ENCODE data around the gene NDEL1. TPM values are rescaled to one million over a fixed set of nuclear protein-coding genes. Genes with fewer than 3 reads are reported as not detected.
A peak's percentile ranks its signal among the peaks of the same experiment; 100 is the strongest.

Gene NDEL1
- total RNA-seq, 1 donor from 2014 or later = 66.5 TPM

DNA sequence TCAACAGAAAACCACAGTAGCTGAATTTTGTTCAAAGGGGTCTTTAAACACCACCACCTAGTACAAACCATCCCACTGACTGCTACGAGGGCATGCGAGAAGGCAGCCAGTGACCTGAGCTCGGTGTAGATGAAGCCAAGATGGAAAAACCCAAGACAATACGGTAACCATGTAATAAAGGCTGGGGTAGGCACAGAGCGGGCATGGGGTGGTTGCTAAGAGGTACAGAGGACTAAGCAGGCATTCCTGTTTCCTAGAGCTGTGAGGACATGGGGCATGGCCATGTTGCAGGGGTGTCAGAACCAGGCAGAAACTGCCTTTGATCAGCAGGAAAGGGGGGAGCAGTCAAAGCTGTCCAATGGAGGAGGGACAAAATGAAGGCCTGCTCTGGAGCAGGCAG lies 52.1 kb downstream of the NDEL1 start:
- no peaks in the 10 kb centered on the region for H3K27me3 ChIP-seq
- no peak overlapping the region for H3K4me3 ChIP-seq
- intact Hi-C loops (cut with DNase I) = no loop called here
- TF ChIP-seq POLR2A (IDR thresholded peaks at IDR 0.05) = no peak
- TF ChIP-seq POLR2AphosphoS5 (IDR thresholded peaks at IDR 0.05; ENCODE audit: insufficient read depth in 1 of 2, low read depth in 1 of 2) = no peak
- TF ChIP-seq CTCF (IDR thresholded peaks at IDR 0.05) = no peak
- DNase-seq (ENCODE audit: extremely low spot score in 2 of 2) = no peak
- no peaks in the 10 kb centered on the region for H3K4me1 ChIP-seq
- H3K9me3 ChIP-seq = no peaks in the 10 kb centered on the region
- peaks cover 0 to 25% of the 10 kb centered on the region in 2 donors for H3K36me3 ChIP-seq
- no peak overlapping the region for H3K27ac ChIP-seq

- H3K9me3 ChIP-seq = no peaks in the 10 kb centered on the region
- no peak for DNase-seq (ENCODE audit: extremely low spot score in 2 of 2)
- no peak for TF ChIP-seq POLR2A (IDR thresholded peaks at IDR 0.05)
- no peak for TF ChIP-seq CTCF (IDR thresholded peaks at IDR 0.05)
- no peak for TF ChIP-seq POLR2AphosphoS5 (IDR thresholded peaks at IDR 0.05; ENCODE audit: insufficient read depth in 1 of 2, low read depth in 1 of 2)
- no peak overlapping the region for H3K27ac ChIP-seq
- H3K4me3 ChIP-seq = no peak overlapping the region
- peaks cover 0 to 24% of the 10 kb centered on the region in 2 donors for H3K36me3 ChIP-seq
- intact Hi-C loops (cut with DNase I) = no loop called here
- H3K4me1 ChIP-seq = no peaks in the 10 kb centered on the region
- H3K27me3 ChIP-seq = no peaks in the 10 kb centered on the region
These were observed 52.8 kb downstream of the NDEL1 start for GRCh38 chr17:8488491-8488890.

GRCh38 chr17:8488901-8489300 lies 53.2 kb downstream of the NDEL1 start:
- no peak for DNase-seq (ENCODE audit: extremely low spot score in 2 of 2)
- TF ChIP-seq POLR2AphosphoS5 (IDR thresholded peaks at IDR 0.05; ENCODE audit: insufficient read depth in 1 of 2, low read depth in 1 of 2) (peak in 1 of 2 donors; percentile 49), POLR2A (IDR thresholded peaks at IDR 0.05) (no peak)
- no peak overlapping the region for H3K4me3 ChIP-seq
- H3K4me1 ChIP-seq = no peaks in the 10 kb centered on the region
- no peaks in the 10 kb centered on the region for H3K27me3 ChIP-seq
- intact Hi-C loops (cut with DNase I) = no loop called here
- peaks cover 0 to 20% of the 10 kb centered on the region in 2 donors for H3K36me3 ChIP-seq
- no peak overlapping the region for H3K27ac ChIP-seq
- H3K9me3 ChIP-seq = no peaks in the 10 kb centered on the region

GRCh38 chr17:8489841-8490240 lies 54.2 kb downstream of the NDEL1 start:
- H3K27me3 ChIP-seq = no peaks in the 10 kb centered on the region
- H3K36me3 ChIP-seq = peaks cover 0 to 16% of the 10 kb centered on the region in 2 donors
- no peak for TF ChIP-seq POLR2A (IDR thresholded peaks at IDR 0.05)
- no peak for TF ChIP-seq POLR2AphosphoS5 (IDR thresholded peaks at IDR 0.05; ENCODE audit: insufficient read depth in 1 of 2, low read depth in 1 of 2)
- TF ChIP-seq CTCF (IDR thresholded peaks at IDR 0.05) = no peak
- intact Hi-C loops (cut with DNase I) = no loop called here
- no peak overlapping the region for H3K27ac ChIP-seq
- H3K9me3 ChIP-seq = no peaks in the 10 kb centered on the region
- DNase-seq (ENCODE audit: extremely low spot score in 2 of 2) = no peak
- H3K4me1 ChIP-seq = no peaks in the 10 kb centered on the region
- H3K4me3 ChIP-seq = no peak overlapping the region

DNA sequence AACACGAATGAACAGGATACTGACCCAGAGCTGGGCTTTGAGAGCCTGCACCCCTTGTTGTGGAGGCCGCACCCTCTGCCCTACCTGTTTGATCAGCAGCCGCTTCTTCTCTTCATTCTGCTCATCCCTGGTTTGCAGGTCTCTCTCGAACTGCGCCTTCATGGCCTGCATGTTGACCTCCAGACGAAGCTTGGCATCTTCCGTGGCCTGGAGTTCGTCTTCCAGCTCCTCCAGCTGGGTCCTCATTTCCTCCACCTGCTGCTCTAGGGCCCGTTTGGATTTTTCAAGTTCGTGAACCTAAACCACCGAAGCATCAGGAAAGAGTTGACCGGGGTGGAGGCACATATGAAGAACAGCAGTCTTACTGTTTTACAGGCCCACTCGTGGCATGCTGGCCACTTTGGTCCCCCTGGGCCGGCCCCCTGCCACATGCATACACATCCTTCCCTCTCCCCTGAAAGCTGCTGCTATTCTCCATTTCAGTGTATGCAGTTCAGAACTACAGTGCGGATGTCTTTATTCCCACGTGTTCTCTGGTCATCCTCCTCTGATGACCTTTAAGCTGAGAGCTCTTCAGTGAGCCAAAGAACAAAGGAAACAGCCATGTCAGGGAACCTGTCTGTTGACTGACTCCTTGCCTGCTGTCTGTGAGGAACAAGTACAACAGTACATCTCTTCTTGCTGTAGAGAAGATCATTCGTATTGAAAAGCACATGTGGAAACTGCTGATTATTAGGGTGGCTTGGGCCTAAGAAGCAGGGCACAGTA lies 54.8 kb downstream of the NDEL1 start:
- no peak for TF ChIP-seq POLR2AphosphoS5 (IDR thresholded peaks at IDR 0.05; ENCODE audit: insufficient read depth in 1 of 2, low read depth in 1 of 2)
- no peak for TF ChIP-seq POLR2A (IDR thresholded peaks at IDR 0.05)
- TF ChIP-seq CTCF (IDR thresholded peaks at IDR 0.05) = no peak
- no peaks in the 10 kb centered on the region for H3K9me3 ChIP-seq
- DNase-seq (ENCODE audit: extremely low spot score in 2 of 2) = no peak
- no peaks in the 10 kb centered on the region for H3K4me1 ChIP-seq
- no peaks in the 10 kb centered on the region for H3K27me3 ChIP-seq
- no peak overlapping the region for H3K4me3 ChIP-seq
- peaks cover 0 to 16% of the 10 kb centered on the region in 2 donors for H3K36me3 ChIP-seq
- intact Hi-C loops (cut with DNase I) = no loop called here
- H3K27ac ChIP-seq = no peak overlapping the region
